HG03378 (cell line): ENCODE results near the gene GRIN3B.
"Not testable (repeated sequence)": the region's sequence is repeated elsewhere in the genome, so short reads cannot be mapped to it uniquely, and the experiment has no call there.

Experiments used
- ATAC-seq: cut with Tn5 transposase; IDR thresholded peaks from one replicate; pipeline ENCODE4 v1.9.1; 2021; ENCODE audit warnings: mild to moderate bottlenecking, moderate library complexity; ENCODE audit not compliant: unreplicated experiment

Gene GRIN3B, protein sequence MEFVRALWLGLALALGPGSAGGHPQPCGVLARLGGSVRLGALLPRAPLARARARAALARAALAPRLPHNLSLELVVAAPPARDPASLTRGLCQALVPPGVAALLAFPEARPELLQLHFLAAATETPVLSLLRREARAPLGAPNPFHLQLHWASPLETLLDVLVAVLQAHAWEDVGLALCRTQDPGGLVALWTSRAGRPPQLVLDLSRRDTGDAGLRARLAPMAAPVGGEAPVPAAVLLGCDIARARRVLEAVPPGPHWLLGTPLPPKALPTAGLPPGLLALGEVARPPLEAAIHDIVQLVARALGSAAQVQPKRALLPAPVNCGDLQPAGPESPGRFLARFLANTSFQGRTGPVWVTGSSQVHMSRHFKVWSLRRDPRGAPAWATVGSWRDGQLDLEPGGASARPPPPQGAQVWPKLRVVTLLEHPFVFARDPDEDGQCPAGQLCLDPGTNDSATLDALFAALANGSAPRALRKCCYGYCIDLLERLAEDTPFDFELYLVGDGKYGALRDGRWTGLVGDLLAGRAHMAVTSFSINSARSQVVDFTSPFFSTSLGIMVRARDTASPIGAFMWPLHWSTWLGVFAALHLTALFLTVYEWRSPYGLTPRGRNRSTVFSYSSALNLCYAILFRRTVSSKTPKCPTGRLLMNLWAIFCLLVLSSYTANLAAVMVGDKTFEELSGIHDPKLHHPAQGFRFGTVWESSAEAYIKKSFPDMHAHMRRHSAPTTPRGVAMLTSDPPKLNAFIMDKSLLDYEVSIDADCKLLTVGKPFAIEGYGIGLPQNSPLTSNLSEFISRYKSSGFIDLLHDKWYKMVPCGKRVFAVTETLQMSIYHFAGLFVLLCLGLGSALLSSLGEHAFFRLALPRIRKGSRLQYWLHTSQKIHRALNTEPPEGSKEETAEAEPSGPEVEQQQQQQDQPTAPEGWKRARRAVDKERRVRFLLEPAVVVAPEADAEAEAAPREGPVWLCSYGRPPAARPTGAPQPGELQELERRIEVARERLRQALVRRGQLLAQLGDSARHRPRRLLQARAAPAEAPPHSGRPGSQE

DNA sequence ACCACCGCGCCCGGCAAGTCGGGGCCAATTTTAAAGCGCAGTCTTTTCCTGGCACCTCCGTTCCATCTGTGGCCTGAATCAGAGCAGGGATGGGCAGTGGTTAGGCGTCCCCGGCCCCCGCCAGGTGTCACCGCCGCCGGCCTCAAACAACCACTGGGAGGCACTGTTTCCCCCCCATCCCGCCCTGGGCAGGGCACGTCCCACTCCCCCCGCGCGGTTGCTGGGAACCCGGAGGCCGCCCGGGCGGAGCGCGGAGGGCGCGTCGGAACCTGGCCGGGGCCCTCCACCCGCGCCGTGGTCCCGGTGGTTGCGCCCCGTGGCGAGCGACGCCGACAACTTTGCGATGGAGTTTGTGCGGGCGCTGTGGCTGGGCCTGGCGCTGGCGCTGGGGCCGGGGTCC is at the start of gene GRIN3B:
Gene GRIN3B, plus strand, starts transcription at position 325 of the 400 bp plus-strand sequence. Its CDS starts 19 bp downstream, at position 344.
- no peak for ATAC-seq

DNA sequence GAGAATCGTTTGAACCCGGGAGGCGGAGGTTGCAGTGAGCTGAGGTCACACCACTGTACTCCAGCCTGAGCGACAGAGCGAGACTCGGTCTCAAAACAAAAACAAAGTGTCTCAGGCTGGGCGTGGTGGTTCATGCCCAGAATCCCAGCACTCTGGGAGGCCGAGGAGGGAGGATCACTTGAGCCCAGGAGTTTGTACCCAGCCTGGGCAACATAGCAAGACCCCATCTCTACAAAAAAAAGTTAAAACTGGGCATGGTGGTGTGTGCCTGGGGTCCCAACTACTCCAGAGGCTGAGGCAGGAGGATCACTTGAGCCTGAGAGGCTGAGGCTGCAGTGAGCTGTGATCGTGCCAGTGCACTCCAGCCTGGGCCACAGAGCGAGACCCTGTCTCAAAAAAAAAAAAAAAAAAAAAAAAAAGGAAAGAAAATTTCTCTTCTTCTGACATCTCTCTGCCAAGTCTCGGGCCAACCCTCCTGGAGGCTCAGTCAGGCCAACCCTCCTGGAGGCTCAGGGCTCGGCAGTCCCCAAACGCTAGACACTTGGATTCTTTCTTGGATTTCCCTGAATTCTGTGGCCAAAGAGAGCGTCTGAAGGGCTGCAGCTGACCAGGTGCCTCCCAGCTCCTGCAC is 48.1 kb upstream of the GRIN3B start:
- no peak for ATAC-seq

DNA sequence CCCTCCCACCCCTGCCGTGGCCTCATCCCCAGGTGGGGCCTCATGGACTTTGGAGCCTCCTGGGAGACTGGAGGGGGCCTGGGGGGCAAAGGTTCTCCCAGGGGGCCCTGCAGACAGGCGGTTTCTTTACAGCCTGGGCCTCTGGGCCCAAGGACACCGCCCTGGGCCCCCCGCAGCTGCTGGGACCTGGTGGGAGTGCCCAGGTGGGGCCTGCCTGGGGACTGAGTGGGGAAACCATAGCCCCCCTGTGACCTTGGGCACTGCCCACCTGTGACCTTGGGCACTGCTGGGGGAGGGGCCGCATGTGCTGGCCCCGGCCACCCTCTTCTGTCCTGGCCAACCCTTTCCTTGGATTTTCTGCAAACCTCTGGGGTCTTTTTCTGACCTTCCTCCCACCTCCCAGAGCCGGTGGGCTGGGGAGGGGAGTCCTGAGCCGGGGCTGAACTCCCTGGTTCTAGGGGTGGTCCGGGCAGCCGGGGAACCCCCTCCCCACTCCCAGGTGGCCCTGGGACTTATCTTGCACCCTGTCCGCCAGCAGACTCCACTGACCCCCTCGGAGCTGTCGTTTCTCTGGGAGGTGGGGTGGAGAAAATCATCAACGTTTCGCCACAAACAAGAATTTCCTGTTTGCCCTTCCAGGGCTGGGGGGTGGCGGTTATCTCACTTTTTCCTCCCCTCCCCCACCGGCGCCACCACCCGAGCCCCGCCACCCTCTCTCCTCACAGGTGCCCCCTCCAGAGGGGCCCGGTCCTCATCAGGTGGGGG is 47.4 kb upstream of the GRIN3B start:
- no peak for ATAC-seq

DNA sequence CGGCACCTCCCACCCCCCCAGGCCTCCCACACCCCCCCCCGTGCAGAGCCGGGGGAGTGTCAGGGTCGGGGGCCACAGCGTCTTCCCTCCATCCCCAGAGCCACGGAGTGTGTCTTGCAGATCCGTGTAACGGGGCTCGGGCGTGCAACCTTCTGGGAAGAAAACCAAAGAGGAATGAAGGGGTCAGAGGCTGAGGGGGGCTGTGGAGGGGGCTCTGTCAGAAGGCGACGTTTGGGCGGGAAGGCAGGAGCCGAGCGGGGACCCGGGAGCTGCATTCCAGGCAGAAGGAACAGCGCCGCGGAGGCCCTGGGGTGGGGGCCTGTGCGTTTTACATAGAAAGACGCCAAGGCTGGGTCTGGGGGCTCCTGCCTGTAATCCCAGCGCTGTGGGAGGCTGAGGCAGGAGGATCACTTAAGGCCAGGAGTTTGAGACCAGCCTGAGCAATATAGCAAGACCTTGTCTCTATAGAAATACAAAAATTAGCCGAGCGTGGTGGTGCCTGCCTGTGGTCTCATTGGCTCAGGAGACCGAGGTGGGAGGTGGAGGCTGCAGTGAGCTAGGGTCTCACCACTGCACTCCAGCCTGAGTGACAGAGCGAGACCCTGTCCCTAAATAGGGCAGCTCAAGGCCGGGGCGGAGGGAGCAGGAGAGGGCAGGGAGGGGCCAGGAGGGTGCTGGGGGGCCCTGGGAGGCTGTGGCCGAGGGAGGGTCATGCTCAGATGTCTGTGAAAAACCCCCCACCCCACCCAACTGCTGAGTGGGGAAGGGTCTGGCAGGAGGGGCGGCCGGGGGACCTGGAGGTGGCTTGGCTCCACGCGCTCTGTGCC is 46.6 kb upstream of the GRIN3B start:
- no peak for ATAC-seq

DNA sequence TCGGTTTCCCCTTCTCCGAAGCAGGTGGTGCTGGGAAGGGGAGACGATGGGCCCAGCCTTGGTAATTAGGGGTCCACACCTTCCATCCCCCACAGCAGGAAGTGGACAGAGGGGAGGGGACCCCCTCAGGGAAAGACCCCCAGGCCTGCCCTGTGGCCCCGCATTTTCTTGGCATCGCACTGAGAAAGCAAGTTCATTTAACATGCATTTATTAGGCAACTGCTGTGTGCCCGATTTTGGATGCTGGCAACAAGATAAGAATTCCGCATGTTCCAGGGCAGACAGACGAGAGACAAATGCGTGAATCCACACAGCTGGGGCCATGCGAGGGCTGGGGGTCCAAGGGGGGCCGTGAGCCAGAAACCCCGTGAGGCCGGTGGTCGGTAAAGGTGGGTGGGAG is 45.9 kb upstream of the GRIN3B start:
- ATAC-seq, result no peak

DNA sequence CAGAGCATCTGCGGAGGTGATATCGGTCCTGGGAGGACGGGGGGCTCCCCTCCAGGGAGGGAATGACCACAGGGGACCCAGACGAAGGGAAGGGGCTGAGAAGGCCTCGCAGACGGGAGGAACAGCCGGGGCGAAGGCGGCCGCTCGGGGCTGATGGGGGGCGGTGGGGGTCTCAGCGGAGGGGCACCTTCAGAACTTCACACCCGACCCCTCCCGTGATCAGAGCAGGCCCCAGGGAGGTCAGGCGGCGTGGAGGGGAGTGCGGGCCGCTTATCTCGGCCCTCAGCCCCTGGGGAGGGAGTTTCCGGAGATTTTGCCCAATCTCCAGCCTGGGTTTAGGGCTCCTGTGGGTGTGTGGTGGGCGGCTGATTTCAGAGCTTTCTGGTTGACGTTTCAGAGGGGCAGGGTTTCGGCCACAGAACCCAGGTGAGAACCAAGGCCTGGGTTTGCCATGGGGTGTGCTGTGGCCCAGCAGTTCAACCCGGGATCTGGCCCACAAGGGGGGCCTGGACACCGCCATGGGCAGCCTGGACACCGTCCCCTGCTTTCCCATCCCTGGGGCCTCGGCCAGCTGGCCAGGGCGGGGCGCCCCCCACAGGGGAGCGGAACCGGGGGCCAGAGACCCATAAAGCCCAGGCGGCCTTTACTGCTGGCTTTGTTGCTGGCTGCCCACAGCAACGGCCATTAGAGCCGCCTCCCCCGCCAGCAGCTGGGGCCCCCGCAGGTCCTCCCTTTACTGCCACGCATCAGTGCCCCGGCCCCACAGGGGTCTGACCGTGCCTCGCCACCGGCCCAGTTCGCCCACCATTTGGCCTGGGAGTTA is 45.3 kb upstream of the GRIN3B start:
- ATAC-seq, result no peak

DNA sequence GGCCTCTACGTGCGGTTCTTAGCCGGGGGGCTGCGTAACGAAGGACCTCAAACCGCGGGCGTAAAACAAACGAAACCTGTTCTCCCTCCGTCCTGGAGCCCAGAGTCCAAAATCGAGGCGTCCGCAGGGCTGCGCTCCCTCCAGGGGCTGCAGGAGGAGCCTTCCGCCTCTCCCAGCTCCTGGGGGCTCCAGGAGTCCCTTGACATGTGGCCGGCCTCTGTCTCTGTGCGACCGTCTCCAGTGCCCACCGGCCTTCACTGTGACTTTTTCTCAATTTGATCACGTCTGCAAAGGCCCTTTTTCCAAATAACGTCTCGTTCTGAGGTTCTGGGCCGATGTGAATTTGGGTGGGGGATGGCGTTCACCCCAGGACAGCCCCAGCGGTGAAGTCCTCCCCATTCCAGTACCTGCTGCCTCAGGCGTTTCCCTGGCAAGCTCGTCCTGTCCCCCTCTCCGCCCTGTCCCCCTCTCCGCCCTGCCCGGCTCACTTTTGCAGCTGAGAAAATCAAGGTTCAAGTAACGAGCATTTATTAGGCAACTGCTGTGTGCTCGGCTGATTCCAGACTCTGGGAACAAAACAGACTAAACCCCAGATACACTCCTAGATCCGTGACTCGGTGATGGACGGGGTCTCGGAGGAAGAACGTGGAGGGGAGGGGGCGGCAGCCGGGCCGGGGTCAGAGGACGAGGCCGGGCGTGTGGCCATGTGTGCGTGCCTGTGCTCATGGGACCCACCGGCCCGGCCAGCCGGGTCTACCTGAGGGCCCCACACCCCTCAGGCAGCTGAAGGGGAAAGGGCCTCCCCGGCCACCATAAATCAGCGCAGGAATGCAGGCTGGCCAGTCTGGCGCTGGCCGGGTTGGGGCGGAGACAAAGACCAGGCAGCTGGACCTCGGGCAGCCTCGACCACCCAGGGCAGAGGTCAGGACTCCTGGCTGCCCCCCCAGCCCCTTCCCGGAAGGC is 44.1 kb upstream of the GRIN3B start:
- no peak for ATAC-seq

DNA sequence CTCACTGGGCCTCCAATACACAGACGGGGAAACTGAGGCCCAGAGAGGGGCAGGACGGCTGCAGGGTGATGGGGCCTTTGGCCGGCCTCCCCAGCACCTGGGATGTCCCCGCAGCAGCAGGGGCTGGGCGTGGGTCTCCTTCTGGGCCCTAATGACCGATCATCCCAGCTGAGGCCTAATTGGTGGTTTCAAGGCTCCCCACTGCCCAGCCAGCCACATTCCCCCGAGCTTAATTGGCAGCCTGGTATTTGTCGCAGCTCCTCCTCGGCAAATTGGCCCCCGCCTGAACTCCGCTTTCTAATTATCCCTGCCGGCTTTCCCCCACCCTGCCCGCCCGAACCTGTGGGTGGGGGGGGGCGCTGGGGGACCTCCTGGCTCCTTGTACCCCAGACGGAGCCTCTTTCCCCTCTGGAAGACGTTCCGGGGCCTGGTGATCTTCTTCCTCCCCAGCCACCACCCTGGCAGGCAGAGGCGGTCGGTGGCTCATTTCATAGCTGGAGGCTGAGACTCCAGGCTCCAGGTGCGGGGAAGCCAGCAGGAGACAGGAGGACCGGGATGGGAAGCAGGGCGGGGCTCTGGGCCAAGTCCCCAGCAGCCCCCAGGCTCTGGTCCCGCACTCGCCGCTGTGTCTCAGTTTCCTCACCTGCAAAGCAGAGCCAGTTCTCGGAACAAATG is 43.3 kb upstream of the GRIN3B start:
- ATAC-seq, result no peak

DNA sequence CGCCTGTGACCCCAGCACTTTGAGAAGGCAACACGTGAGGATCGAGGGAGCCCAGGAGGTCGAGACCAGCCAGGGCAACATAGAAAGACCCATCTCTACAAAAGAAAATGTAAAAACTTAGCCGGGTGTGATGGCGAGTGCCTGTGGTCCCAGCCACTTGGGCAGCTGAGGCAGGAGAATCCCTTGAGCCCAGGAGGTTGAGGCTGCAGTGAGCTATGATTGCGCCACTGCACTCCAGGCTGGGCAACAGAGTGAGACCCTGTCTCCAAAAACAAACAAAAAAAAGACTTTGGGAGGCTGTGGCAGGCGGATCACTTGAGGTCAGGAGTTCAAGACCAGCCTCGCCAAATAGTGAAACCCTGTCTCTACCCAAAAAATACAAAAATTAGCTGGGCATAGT is 42.6 kb upstream of the GRIN3B start:
- not testable (repeated sequence) for ATAC-seq

DNA sequence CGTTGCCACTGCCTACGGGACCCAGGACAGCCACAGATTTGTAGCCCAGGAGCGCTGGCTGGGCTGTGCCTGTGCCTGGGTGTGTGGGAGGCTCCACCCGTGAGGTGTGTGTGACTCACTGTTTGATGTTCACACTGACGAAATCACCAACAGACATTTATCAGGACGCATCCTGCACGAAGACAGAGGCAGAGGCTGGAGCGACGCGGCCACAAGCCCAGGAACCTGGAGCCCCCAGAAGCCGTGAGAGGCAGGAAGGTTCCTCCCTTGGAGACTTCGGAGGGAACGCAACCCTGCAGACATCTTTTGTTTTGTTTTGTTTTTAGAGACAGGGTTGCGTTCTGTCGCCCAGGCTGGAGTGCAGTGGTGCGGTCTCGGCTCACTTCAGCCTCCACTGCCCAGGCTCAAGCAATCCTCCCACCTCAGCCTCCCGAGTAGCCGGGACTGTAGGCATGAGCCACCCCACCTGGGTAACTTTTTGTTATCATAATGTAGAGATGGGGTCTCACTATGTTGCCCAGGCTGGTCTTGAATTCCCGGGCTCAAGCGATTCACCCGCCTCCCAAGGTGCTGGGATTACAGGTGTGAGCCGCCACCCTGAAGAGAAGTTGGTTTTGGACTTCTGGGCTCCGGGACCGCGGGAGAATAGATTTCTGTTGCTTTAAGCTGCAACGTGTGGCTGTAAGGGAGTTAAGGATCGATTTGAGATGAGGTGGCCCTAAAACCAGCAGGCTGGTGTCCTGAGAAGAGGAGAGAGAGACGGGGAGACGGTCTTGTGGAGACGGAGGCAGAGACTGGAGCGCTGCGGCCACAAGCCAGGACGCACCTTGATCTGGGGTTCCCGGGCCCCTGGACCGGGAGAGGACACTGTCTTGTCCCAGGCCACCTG is 41.0 kb upstream of the GRIN3B start:
- ATAC-seq, result no peak

DNA sequence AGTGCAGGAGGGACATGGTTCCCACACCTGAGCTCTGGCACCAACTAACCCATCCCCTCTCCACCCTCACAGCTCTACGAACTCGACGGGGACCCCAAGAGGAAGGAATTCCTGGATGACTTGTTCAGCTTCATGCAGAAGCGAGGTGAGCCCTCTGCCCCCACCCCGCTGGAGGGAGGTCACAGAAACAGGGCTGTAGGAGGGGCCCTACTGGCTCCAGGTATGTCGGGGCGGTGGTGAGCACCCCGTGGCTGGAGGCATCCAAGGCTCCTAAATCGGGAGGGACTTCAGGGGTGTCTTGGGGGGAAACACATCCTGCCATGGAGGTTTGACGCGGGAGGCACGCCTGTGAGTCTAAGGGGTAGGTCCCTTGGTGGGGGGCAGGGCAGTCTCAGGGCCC is 40.2 kb upstream of the GRIN3B start:
- ATAC-seq, result no peak

DNA sequence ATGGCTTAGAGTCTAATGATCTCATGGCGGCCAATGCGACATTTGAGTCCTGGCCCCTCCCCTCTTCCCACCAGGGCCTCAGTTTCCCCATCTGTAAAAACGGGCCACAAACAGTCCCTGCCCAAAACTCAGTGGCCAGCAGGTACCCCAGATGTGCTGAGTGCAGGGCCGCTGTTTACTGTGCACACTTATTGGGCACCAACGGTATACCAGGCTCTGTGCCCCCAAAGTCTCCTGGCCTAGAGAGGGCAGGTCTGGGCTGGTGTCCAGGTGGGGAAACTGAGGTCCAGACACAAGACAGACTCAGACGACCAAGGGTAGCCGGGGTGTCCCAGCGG is 39.6 kb upstream of the GRIN3B start:
- no peak for ATAC-seq

DNA sequence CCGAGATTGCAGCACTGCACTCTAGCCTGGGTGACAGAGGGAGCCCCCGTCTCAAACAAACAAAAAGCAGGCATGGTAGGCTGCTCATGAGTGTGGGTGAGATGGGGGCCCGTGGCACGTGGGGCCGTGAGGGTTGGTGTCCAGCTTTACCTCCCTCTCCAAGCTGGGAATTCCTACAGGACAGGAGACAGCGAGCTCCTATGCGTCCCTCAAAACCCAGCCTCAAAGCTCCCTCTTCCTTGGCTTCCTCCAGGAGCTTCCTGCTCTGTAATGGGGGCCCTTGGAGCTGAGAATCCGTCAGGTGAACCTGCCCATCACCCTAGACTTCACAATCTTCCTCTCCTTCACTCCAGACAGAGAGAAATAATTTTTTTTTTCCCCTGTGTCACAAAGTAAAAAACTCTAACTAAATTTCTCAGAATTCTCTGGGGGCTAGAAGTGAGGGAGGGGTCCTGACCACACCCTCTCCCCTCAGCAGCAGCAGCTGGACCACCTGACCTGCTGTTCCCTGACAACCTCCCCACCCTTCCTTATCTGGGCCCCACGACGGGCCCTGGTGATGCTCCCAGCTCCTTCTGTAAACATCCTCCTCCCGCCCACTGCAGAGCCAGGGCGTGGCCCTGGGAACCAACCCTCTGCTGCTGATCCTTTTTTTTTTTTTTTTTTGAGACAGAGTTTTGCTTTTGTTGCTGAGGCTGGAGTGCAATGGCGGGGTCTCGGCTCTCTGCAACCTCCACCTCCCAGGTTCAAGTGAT is 38.2 kb upstream of the GRIN3B start:
- ATAC-seq, result no peak

DNA sequence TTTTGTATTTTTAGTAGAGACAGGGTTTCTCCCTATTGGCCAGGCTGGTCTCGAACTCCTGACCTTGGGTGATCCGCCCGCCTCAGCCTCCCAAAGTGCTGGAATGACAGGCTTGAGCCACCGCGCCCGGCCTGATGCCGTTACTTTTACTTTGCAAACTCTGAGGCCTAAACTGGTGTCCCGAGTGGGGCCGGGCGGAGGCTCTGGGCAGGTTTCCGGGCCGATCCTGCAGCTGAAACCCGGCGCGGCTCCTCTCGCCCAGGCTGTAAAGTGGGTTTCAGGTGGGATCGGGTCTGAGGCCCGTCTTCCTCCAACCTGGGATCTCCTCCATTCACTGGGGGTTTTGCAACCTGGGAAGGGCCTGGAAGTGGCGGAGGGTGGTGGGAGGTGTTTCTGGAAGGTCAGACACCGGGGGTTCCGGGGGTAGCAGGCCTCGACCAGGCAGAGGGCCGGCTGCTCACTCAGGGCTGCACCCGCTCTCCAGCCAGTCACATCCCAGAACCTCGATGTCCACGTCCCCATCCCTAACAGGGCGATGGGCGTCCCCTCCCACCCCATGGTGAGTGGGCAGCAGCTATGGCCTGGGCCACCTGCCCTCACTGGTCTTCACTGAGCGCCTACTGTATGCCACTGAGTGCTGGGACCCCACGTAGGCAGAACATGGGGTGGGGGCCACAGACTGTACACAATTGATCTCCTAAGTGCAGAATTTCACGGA is 37.4 kb upstream of the GRIN3B start:
- no peak for ATAC-seq

DNA sequence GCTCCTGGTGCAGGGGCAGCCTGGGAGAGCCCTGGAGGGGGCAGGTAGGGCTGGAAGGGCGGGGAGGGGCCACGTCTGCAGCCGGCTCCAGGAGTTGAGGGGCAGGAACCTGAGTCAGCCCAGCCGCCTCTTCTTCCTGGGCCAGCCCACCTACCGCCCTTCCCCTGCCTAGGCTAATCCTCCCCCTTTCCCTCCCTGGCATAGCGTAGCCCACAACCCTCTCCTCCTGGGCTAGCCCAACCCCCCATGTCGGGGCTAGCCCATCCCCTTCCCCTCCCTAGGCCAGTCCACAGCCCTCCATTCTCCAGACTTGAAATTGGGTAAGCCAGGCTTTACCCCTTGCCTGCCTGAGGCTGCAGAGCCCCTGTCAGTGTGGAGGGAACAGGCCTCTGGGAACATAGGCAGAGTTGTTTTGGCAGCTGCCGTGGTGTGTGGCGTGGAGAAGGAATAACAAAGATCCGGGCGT is 36.7 kb upstream of the GRIN3B start:
- ATAC-seq, result no peak
